ENCODE data around the gene GPR156. TPM values are rescaled to one million over a fixed set of nuclear protein-coding genes. Genes with fewer than 3 reads are reported as not detected.

Gene GPR156
- polyA plus RNA-seq, 2 of the 4 experiments (the other 2 are of a cell fraction), result 0.43 to 0.68 TPM

GRCh38 chr3:120119846-120120510, 165.0 kb downstream of the GPR156 start:
- Histone ChIP-seq H3K4me2 (no peak overlapping the region), H3K4me3 (no peak overlapping the region), H3K27ac (no peak overlapping the region), H3K4me1 (peaks cover 4% of the 10 kb centered on the region), H3K9me3 (no peaks in the 10 kb centered on the region)
- no peak for ATAC-seq
- ChIA-PET CTCF (no interaction called here), POLR2A (interaction anchor here (1.4 kb wide), 1 partner anchor 25 kb away, joined by 5 read pairs; no protein-coding TSS in a partner anchor)
- FAIRE-seq, result no peak
- no peak for DNase-seq (ENCODE audit: low read depth in 1 of 2, low spot score in 1 of 2)
- TF ChIP-seq, protein P1, sequence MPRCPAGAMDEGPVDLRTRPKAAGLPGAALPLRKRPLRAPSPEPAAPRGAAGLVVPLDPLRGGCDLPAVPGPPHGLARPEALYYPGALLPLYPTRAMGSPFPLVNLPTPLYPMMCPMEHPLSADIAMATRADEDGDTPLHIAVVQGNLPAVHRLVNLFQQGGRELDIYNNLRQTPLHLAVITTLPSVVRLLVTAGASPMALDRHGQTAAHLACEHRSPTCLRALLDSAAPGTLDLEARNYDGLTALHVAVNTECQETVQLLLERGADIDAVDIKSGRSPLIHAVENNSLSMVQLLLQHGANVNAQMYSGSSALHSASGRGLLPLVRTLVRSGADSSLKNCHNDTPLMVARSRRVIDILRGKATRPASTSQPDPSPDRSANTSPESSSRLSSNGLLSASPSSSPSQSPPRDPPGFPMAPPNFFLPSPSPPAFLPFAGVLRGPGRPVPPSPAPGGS (IDR thresholded peaks at IDR 0.05), result no peak
- no peak for TF ChIP-seq REST (IDR thresholded peaks at IDR 0.05)
- TF ChIP-seq JUNB (IDR thresholded peaks at IDR 0.05), result no peak
- no peak for TF ChIP-seq POLR2AphosphoS2 (conservative IDR thresholded peaks at IDR 0.05; ENCODE audit: low read length)
- no peak for TF ChIP-seq FOSB (CRISPR knock-in tag; IDR thresholded peaks at IDR 0.05)
- no peak for TF ChIP-seq POLR2A (IDR thresholded peaks at IDR 0.05; ENCODE audit: low read length)
- TF ChIP-seq ESRRA (IDR thresholded peaks at IDR 0.05; ENCODE audit: borderline replicate concordance, low read length), result no peak
- no peak for TF ChIP-seq CHD4 (IDR thresholded peaks at IDR 0.05; ENCODE audit: borderline replicate concordance)
- 88% methylated on average over 7 of the region's 7 CpGs for WGBS (ENCODE audit: missing lambda C conversion rate)

Small RNA genes within 50 kb of the gene (small RNA-seq; reads per million reads assigned to genes)
- 0 reads per million in 6 experiments for gene RF00019
- gene RN7SL397P, result 0 reads per million in 6 experiments

Other genes with a start within 250 kb of the GPR156 start
- gene GSK3B, start 190.8 kb downstream of the GPR156 start, polyA plus RNA-seq (2011; rRNA removed), result 49.8 and 55.8 TPM in 2 replicates
- gene GSK3B, start 190.8 kb downstream of the GPR156 start, polyA plus RNA-seq (2017; fragmentation: RNase III; extraction: RNeasy Plus Mini Kit Qiagen cat#74134 plus additional on column Dnase treatment), result 26.4 to 30.0 TPM (median 26.7 TPM) in 3 replicates
- 24.1 and 29.9 TPM in 2 replicates for gene LRRC58, start 64.1 kb upstream of the GPR156 start, polyA plus RNA-seq (2011; rRNA removed)
- gene LRRC58, start 64.1 kb upstream of the GPR156 start, polyA plus RNA-seq (2017; fragmentation: RNase III; extraction: RNeasy Plus Mini Kit Qiagen cat#74134 plus additional on column Dnase treatment), result 13.2 to 15.4 TPM (median 14.8 TPM) in 3 replicates
- gene FSTL1, start 165.8 kb upstream of the GPR156 start, polyA plus RNA-seq (2011; rRNA removed), result 57.7 and 84.7 TPM in 2 replicates
- 115 to 119 TPM (median 118 TPM) in 3 replicates for gene FSTL1, start 165.8 kb upstream of the GPR156 start, polyA plus RNA-seq (2017; fragmentation: RNase III; extraction: RNeasy Plus Mini Kit Qiagen cat#74134 plus additional on column Dnase treatment)

Data from A549 (cell line).